ENCODE data around the gene EOLA1.

- TF ChIP-seq CTCF (IDR thresholded peaks at IDR 0.05 in 2 of 3, conservative IDR thresholded peaks at IDR 0.05 in 1 of 3; ENCODE audit: borderline replicate concordance in 1 of 3, insufficient read depth in 1 of 3, low read depth in 2 of 3, low read length in 2 of 3) = no peak
- TF ChIP-seq JUND (IDR thresholded peaks at IDR 0.05) = no peak
- no peak for TF ChIP-seq POLR2A (IDR thresholded peaks at IDR 0.05; ENCODE audit: borderline replicate concordance, extremely low read depth, insufficient read depth, insufficient read length)
- TF ChIP-seq POLR2AphosphoS5 (IDR thresholded peaks at IDR 0.05; ENCODE audit: low read depth, low read length) = no peak
- TF ChIP-seq RAD21 (IDR thresholded peaks at IDR 0.05; ENCODE audit: low read depth) = no peak
- TF ChIP-seq ELF1 (IDR thresholded peaks at IDR 0.05; ENCODE audit: borderline replicate concordance, low read depth) = no peak
- no peak for TF ChIP-seq ATF3 (IDR thresholded peaks at IDR 0.05)
- no peak for TF ChIP-seq EGR1 (IDR thresholded peaks at IDR 0.05; ENCODE audit: low read depth)
- TF ChIP-seq EZH2 (IDR thresholded peaks at IDR 0.05) = no peak
- no peak for TF ChIP-seq EZH2phosphoT487 (IDR thresholded peaks at IDR 0.05; ENCODE audit: borderline replicate concordance)
- no peak for TF ChIP-seq CBX3 (IDR thresholded peaks at IDR 0.05; ENCODE audit: low read depth)
- TF ChIP-seq FOSL1 (IDR thresholded peaks at IDR 0.05; ENCODE audit: low read depth) = no peak
Observed at GRCh38 chrX:149508467-149508866, 32.3 kb upstream of the EOLA1 start.
